Measurements from ENCODE around the gene SNED1. TPM values are rescaled to one million over a fixed set of nuclear protein-coding genes. Genes with fewer than 3 reads are reported as not detected.
"Not testable (repeated sequence)": the region's sequence is repeated elsewhere in the genome, so short reads cannot be mapped to it uniquely, and the experiment has no call there.

Gene SNED1
- total RNA-seq, 2 donors from 2014 or later = 0.34 to 7.1 TPM

- DNase-seq (ENCODE audit: low spot score in 2 of 2) (no peak), ATAC-seq (no peak)
- Mint-ChIP-seq H3K27ac (peak overlapping the region; percentile 67 to 86), H3K36me3 (peaks cover 27 to 29% of the 10 kb centered on the region in 2 donors), H3K9me3 (peaks cover 0 to 4% of the 10 kb centered on the region in 2 donors)
Observed at GRCh38 chr2:241088376-241088775, 90.0 kb downstream of the SNED1 start.

GRCh38 chr2:241088791-241089732 lies 90.6 kb downstream of the SNED1 start:
- no peak for DNase-seq (ENCODE audit: low spot score in 2 of 2)
- H3K36me3 Mint-ChIP-seq = peaks cover 27 to 29% of the 10 kb centered on the region in 2 donors
- H3K9me3 Mint-ChIP-seq = peaks cover 0 to 4% of the 10 kb centered on the region in 2 donors
- peak in 1 of 2 donors; percentile 32 for ATAC-seq
- H3K27ac Mint-ChIP-seq = peak overlapping the region; percentile 49 to 66

- Mint-ChIP-seq H3K27ac (peak overlapping the region; percentile 36 to 57), H3K9me3 (peaks cover 6 to 8% of the 10 kb centered on the region in 2 donors), H3K36me3 (peaks cover 26 to 40% of the 10 kb centered on the region in 2 donors)
- DNase-seq (ENCODE audit: low spot score in 2 of 2) = no peak
- ATAC-seq = no peak
Observed at GRCh38 chr2:241091201-241091600, 92.8 kb downstream of the SNED1 start.

- peak overlapping the region in 1 of 2 donors; percentile 36 for H3K27ac Mint-ChIP-seq
Observed at GRCh38 chr2:241091734-241092445, 93.5 kb downstream of the SNED1 start.

GRCh38 chr2:241092677-241093076 lies 94.3 kb downstream of the SNED1 start:
- DNase-seq (ENCODE audit: low spot score in 2 of 2) = no peak
- Mint-ChIP-seq H3K36me3 (peaks cover 19 to 42% of the 10 kb centered on the region in 2 donors), H3K27ac (no peak overlapping the region), H3K9me3 (peaks cover 5 to 6% of the 10 kb centered on the region in 2 donors)
- no peak for ATAC-seq

More at GRCh38 chr2:241091734-241092445, 93.5 kb downstream of the SNED1 start:
- ATAC-seq = no peak
- Mint-ChIP-seq H3K9me3 (peaks cover 5 to 6% of the 10 kb centered on the region in 2 donors), H3K36me3 (peaks cover 23 to 40% of the 10 kb centered on the region in 2 donors)
- DNase-seq (ENCODE audit: low spot score in 2 of 2) = no peak

GRCh38 chr2:241093133-241093781 lies 94.8 kb downstream of the SNED1 start:
- H3K27ac Mint-ChIP-seq; ATAC-seq; H3K9me3 Mint-ChIP-seq; DNase-seq (ENCODE audit: low spot score in 2 of 2): not testable (repeated sequence)
- peaks cover 19 to 40% of the 10 kb centered on the region in 2 donors for H3K36me3 Mint-ChIP-seq

GRCh38 chr2:241094172-241094571 lies 95.8 kb downstream of the SNED1 start:
- Mint-ChIP-seq H3K36me3 (peaks cover 23 to 43% of the 10 kb centered on the region in 2 donors), H3K9me3 (peaks cover 5 to 6% of the 10 kb centered on the region in 2 donors), H3K27ac (no peak overlapping the region)
- ATAC-seq (no peak), DNase-seq (ENCODE audit: low spot score in 2 of 2) (no peak)

GRCh38 chr2:241094924-241095420 lies 96.6 kb downstream of the SNED1 start:
- Mint-ChIP-seq H3K36me3 (peaks cover 23 to 43% of the 10 kb centered on the region in 2 donors), H3K9me3 (peaks cover 5 to 6% of the 10 kb centered on the region in 2 donors), H3K27ac (peak overlapping the region; percentile 86 to 93)
- DNase-seq (ENCODE audit: low spot score in 2 of 2) (no peak), ATAC-seq (no peak)

- peaks cover 23 to 43% of the 10 kb centered on the region in 2 donors for H3K36me3 Mint-ChIP-seq
- ATAC-seq (peak; percentile 48 to 60), DNase-seq (ENCODE audit: low spot score in 2 of 2) (no peak)
- peaks cover 5 to 6% of the 10 kb centered on the region in 2 donors for H3K9me3 Mint-ChIP-seq
- H3K27ac Mint-ChIP-seq = peak overlapping the region; percentile 86 to 93
Observed at GRCh38 chr2:241095594-241096290, 97.3 kb downstream of the SNED1 start.

GRCh38 chr2:241096979-241097378 lies 98.6 kb downstream of the SNED1 start:
- peak; percentile 61 to 84 for ATAC-seq
- H3K9me3 Mint-ChIP-seq = peaks cover 5 to 6% of the 10 kb centered on the region in 2 donors
- no peak for DNase-seq (ENCODE audit: low spot score in 2 of 2)
- H3K36me3 Mint-ChIP-seq = peaks cover 23 to 42% of the 10 kb centered on the region in 2 donors
- peak overlapping the region in 1 of 2 donors; percentile 93 for H3K27ac Mint-ChIP-seq

- ATAC-seq (no peak), DNase-seq (ENCODE audit: low spot score in 2 of 2) (no peak)
- H3K27ac Mint-ChIP-seq = peak overlapping the region; percentile 86 to 93
- H3K9me3 Mint-ChIP-seq = peaks cover 5 to 6% of the 10 kb centered on the region in 2 donors
- peaks cover 30 to 43% of the 10 kb centered on the region in 2 donors for H3K36me3 Mint-ChIP-seq
Observed at GRCh38 chr2:241099246-241099645, 100.8 kb downstream of the SNED1 start.

- peak; percentile 97 to 99 for ATAC-seq
- H3K36me3 Mint-ChIP-seq = peaks cover 18 to 19% of the 10 kb centered on the region in 2 donors
- peak within 1 kb of the TSS; percentile 98 for H3K27ac Mint-ChIP-seq
- peak; percentile 87 to 90 for DNase-seq (ENCODE audit: low spot score in 2 of 2)
- no peaks in the 10 kb centered on the region for H3K9me3 Mint-ChIP-seq
Observed at GRCh38 chr2:241102239-241102803, 103.9 kb downstream of the SNED1 start, which contains the start of gene MTERF4. TSS of gene MTERF4 (minus strand) at chr2:241102287. CDS start at chr2:241102273, 14 bp downstream.

GRCh38 chr2:241103176-241103595 lies 104.8 kb downstream of the SNED1 start:
- ATAC-seq (no peak), DNase-seq (ENCODE audit: low spot score in 2 of 2) (no peak)
- no peaks in the 10 kb centered on the region for H3K9me3 Mint-ChIP-seq
- peak overlapping the region; percentile 98 for H3K27ac Mint-ChIP-seq
- H3K36me3 Mint-ChIP-seq = peaks cover 12 to 18% of the 10 kb centered on the region in 2 donors

GRCh38 chr2:241104611-241105010 lies 106.2 kb downstream of the SNED1 start:
- peaks cover 15 to 23% of the 10 kb centered on the region in 2 donors for H3K36me3 Mint-ChIP-seq
- not testable (repeated sequence) for H3K27ac Mint-ChIP-seq, ATAC-seq

GRCh38 chr2:241105641-241106040 lies 107.2 kb downstream of the SNED1 start:
- Mint-ChIP-seq H3K27ac (peak overlapping the region in 1 of 2 donors; percentile 35), H3K9me3 (no peaks in the 10 kb centered on the region), H3K36me3 (peaks cover 20 to 29% of the 10 kb centered on the region in 2 donors)
- no peak for ATAC-seq
- DNase-seq (ENCODE audit: low spot score in 2 of 2) = no peak

More at GRCh38 chr2:241104611-241105010, 106.2 kb downstream of the SNED1 start:
- not testable (repeated sequence) for DNase-seq (ENCODE audit: low spot score in 2 of 2); H3K9me3 Mint-ChIP-seq

All from activated naive CD4-positive, alpha-beta T cell treated with anti-CD3 and anti-CD28 coated beads, Interleukin-2, amount 50 U/mL, for 72 hours (primary cell).